ENCODE measurements around the gene PLAGL1.
"Not testable (repeated sequence)": the region's sequence is repeated elsewhere in the genome, so short reads cannot be mapped to it uniquely, and the experiment has no call there.

PLAGL1 gene

GRCh38 chr6:143937668-143937970 is 70.4 kb downstream of the PLAGL1 start:
- DNase-seq (ENCODE audit: low read depth in 2 of 2), result no peak

- DNase-seq (ENCODE audit: low read depth in 2 of 2), result no peak
Observed at GRCh38 chr6:143936778-143937667, 71.0 kb downstream of the PLAGL1 start.

- no peak for DNase-seq (ENCODE audit: low read depth in 2 of 2)
Observed at GRCh38 chr6:143936347-143936746, 71.7 kb downstream of the PLAGL1 start.

- no peak for DNase-seq (ENCODE audit: low read depth in 2 of 2)
Observed at GRCh38 chr6:143934867-143935266, 73.2 kb downstream of the PLAGL1 start.

GRCh38 chr6:143934331-143934730 is 73.7 kb downstream of the PLAGL1 start:
- no peak for DNase-seq (ENCODE audit: low read depth in 2 of 2)

- DNase-seq (ENCODE audit: low read depth in 2 of 2), result no peak
Observed at GRCh38 chr6:143929975-143930374, 78.1 kb downstream of the PLAGL1 start.

GRCh38 chr6:143928853-143929252 is 79.2 kb downstream of the PLAGL1 start:
- no peak for DNase-seq (ENCODE audit: low read depth in 2 of 2)

- not testable (repeated sequence) for DNase-seq (ENCODE audit: low read depth in 2 of 2)
Observed at GRCh38 chr6:143917026-143917425, 91.0 kb downstream of the PLAGL1 start.

GRCh38 chr6:143912671-143913070 is 95.4 kb downstream of the PLAGL1 start:
- no peak for DNase-seq (ENCODE audit: low read depth in 2 of 2)

- no peak for DNase-seq (ENCODE audit: low read depth in 2 of 2)
Observed at GRCh38 chr6:143911028-143911427, 97.0 kb downstream of the PLAGL1 start.

GRCh38 chr6:143902827-143903226 is 105.2 kb downstream of the PLAGL1 start:
- no peak for DNase-seq (ENCODE audit: low read depth in 2 of 2)

- no peak for DNase-seq (ENCODE audit: low read depth in 2 of 2)
Observed at GRCh38 chr6:143901885-143902750, 105.9 kb downstream of the PLAGL1 start.

GRCh38 chr6:143900358-143900757 is 107.7 kb downstream of the PLAGL1 start:
- no peak for DNase-seq (ENCODE audit: low read depth in 2 of 2)

- DNase-seq (ENCODE audit: low read depth in 2 of 2), result no peak
Observed at GRCh38 chr6:143896126-143896860, 111.8 kb downstream of the PLAGL1 start.

GRCh38 chr6:143894655-143895054 is 113.4 kb downstream of the PLAGL1 start:
- no peak for DNase-seq (ENCODE audit: low read depth in 2 of 2)
